Loucy (cell line): ENCODE results near the gene PLCG1.

ENCODE experiments used
- EZH2phosphoT487 ChIP-seq: fragments of 200-600 bp; IDR thresholded peaks from 2 replicates; pipeline ENCODE4 v1.6.1; 2018; ENCODE audit warnings: antibody characterized with exemption, mild to moderate bottlenecking, moderate library complexity, borderline replicate concordance
- TF ChIP-seq, protein P1 (sequence below): fragments of 200-600 bp; sonication (generic); conservative IDR thresholded peaks from 2 replicates; pipeline ENCODE4 v1.5.1; 2014; ENCODE audit warnings: mild to moderate bottlenecking, antibody characterized with exemption, low read length

DNA sequence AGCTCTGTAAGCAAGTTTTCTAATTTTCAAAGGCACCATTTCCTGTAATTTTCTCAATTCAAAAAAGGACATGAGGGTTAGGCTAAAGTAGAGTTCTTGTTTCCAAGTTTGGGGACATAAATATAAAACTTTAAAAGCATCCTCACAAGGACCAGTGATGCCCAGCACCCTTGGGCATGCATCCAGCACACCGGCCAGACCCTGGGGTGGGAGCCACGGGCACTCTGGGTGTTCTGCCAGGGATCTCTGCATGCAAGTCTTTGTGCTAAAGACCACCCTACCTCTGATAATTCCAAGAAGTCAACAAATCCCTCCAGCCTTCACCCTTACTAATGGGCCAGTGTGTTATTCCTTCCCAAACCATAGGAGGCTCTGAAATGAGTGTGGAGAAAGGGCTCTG is 46.5 kb downstream of the PLCG1 start:
- TF ChIP-seq, protein P1, sequence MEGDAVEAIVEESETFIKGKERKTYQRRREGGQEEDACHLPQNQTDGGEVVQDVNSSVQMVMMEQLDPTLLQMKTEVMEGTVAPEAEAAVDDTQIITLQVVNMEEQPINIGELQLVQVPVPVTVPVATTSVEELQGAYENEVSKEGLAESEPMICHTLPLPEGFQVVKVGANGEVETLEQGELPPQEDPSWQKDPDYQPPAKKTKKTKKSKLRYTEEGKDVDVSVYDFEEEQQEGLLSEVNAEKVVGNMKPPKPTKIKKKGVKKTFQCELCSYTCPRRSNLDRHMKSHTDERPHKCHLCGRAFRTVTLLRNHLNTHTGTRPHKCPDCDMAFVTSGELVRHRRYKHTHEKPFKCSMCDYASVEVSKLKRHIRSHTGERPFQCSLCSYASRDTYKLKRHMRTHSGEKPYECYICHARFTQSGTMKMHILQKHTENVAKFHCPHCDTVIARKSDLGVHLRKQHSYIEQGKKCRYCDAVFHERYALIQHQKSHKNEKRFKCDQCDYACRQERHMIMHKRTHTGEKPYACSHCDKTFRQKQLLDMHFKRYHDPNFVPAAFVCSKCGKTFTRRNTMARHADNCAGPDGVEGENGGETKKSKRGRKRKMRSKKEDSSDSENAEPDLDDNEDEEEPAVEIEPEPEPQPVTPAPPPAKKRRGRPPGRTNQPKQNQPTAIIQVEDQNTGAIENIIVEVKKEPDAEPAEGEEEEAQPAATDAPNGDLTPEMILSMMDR: no peak
- TF ChIP-seq EZH2phosphoT487: no peak
